PFSK-1 (cell line): Measurements from ENCODE around the gene HOXB3.

Experiments
- POLR2AphosphoS5 ChIP-seq: IDR thresholded peaks from 2 replicates; pipeline ENCODE4 v1.6.1; 2012; ENCODE audit warnings: low read depth, mild to moderate bottlenecking, control low read depth, low read length, moderate library complexity
- REST ChIP-seq, 2 experiments: IDR thresholded peaks; 2 replicates each; pipeline versions ENCODE4 v1.6.1 to v1.8.0; 2011 to 2012; ENCODE audit warnings: low read depth in 2 of 2, low read length in 2 of 2, control low read depth in 1 of 2, inconsistent platforms in 1 of 2, mild to moderate bottlenecking in 1 of 2, moderate library complexity in 1 of 2; ENCODE audit not compliant: insufficient read depth in 1 of 2
- SIN3A ChIP-seq: IDR thresholded peaks from 2 replicates; pipeline ENCODE4 v1.6.1; 2012; ENCODE audit warnings: mild to moderate bottlenecking, low read length, moderate library complexity, borderline replicate concordance; ENCODE audit not compliant: insufficient read depth
- TAF1 ChIP-seq: IDR thresholded peaks from 2 replicates; pipeline ENCODE4 v1.6.1; 2012; ENCODE audit warnings: low read length, control low read depth, borderline replicate concordance; ENCODE audit not compliant: insufficient read depth

GRCh38 chr17:48611213-48611612 is 21.2 kb upstream of the HOXB3 start:
- TF ChIP-seq POLR2AphosphoS5 (no peak), REST (IDR thresholded peaks at IDR 0.05; ENCODE audit: insufficient read depth in 1 of 2, low read depth in 2 of 2, low read length in 2 of 2) (no peak), SIN3A (no peak), TAF1 (no peak)
